HG03025 (cell line): ENCODE results near the gene HADH.
"Not testable (repeated sequence)": the region's sequence is repeated elsewhere in the genome, so short reads cannot be mapped to it uniquely, and the experiment has no call there.

ENCODE experiments used
- ATAC-seq: cut with Tn5 transposase; IDR thresholded peaks from one replicate; pipeline ENCODE4 v1.9.1; 2021; ENCODE audit warnings: mild to moderate bottlenecking, moderate library complexity; ENCODE audit not compliant: unreplicated experiment, low FRiP score

The HADH gene

GRCh38 chr4:107994894-107995293 is 5.2 kb downstream of the HADH start:
- ATAC-seq = no peak

- ATAC-seq = no peak
Measured at GRCh38 chr4:107996949-107997788, 7.5 kb downstream of the HADH start.

DNA sequence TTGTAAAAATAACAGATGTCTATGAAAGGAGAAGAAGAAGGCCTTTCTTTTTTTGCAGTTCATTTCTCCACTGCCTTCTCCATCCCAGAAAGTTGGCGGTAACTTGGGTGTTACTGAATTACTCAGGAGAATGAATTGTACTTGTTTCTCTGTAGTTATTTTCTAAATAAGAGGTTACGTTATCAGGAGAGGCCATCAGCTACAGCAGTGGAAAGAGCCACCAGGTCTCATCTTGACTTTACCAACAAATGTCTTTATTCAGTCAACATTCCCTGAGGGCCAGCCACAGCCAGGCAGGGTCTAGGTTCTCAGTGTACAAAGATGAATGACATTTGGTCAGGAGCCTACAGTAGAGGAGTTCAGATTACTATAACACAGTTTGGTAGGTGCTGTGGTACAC is 8.1 kb downstream of the HADH start:
- ATAC-seq = no peak

DNA sequence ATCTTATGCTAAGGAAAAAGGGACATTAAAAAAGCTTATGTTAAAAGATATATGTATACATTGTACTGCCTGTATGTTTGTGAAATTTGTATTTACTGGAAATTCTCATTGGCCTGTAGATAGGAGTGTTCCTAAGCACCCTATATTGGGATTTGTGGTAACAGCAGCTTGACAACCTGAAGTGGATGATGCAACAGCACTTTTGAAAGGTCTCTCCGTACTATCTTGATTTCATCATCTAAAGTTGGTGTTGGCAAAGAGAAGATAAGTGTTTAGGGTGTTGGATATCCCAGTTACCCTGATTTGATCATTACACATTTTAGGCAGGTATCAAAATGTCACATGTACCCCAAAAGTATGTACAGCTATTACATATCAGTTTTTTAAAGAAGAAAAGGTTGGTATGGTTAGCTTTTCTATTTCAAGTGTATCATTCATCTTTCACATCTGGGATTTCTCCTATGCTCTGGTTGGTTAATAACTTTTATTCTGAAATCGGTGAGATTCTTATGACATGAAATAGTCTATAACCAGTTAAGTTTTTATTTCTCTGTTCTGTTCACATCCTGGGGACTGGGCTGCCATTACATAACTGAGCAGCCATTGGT is 10.3 kb downstream of the HADH start:
- ATAC-seq = no peak

- ATAC-seq = no peak
Measured at GRCh38 chr4:108001540-108002135, 11.9 kb downstream of the HADH start.

DNA sequence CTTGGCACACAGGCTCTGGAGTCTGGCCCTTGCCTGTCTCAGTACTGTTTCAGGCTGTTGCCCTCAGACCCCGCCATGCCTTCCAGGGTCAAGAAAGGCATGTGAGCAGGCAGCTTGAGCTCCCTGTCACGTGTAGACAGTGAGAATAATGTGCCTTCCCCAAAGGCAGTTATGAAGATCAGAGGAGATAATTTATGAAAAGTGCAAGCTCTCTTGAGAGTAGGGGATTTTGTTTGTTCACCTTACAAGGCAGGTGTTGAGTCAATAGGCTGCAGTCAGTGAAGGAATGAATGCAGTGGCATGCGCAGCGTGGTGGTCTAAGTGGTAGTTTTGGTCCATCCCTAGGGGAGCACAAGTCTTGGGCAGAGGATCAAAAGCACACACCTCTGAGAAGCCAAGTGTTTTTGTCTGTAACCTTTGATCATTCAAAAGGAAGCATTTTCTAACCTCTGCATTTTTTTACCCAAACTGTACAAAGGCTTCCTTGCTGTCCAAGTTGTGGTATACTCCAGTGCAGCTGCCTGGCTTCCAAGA is 14.4 kb downstream of the HADH start:
- no peak for ATAC-seq

DNA sequence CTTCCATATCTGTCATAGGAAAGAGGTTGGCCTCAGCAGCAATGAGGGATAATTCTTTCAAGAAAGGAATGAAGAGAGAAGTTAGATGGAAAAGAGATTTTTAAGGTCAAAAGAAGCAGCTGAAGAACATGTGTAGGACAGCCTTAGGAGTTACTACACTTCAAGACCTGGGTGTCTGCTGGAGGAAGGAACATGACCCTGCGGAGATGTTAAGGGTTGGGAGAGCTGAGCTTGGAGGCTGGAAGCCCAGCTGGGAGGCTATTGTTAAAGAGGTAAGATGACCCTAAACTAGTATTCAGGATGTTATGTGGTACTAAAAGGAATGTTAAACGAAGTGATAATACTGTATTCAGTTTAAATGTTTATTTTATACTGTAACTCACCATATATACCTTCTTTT is 15.0 kb downstream of the HADH start:
- no peak for ATAC-seq

GRCh38 chr4:108005807-108006206 is 16.1 kb downstream of the HADH start:
- no peak for ATAC-seq

DNA sequence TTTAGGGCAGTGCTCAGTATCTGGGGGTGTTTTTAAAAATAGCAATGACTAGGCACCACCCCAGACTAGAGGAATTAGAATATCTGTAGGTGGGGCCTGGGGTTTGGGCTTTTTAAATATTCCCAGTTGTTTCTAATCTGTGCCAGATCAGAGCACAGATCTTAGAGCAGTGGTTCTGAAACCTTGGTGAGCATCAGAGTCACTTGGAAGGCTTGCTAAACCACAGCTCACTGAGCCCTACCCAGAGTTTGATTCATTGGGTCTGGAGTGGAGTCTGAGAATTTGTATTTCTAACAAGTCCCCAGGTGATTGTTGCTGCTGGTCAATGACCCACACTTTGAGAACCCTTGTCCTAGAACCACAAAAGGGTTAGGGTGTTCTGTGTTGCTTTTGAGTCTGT is 16.7 kb downstream of the HADH start:
- ATAC-seq = no peak

- ATAC-seq = no peak
Measured at GRCh38 chr4:108007984-108008383, 18.3 kb downstream of the HADH start.

- ATAC-seq = no peak
Measured at GRCh38 chr4:108008721-108009120, 19.0 kb downstream of the HADH start.

DNA sequence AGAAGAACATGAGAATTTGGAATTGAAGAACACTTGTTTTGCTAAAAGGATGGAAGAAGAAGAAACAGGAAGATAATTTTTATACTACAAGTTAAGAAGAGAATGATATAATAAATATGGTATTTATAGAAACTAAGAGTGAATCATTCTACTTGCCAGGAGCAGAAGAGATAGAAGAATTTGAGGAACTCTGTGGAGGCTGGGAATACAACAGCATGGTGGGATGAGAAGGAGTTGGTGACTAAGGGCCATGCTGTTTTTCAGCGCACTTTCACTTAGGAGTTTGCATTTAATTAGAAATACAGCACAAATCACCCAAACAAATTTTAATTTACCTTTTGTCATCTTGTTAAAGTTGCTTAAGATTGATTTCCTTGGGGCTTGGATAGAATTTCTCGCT is 20.5 kb downstream of the HADH start:
- ATAC-seq = no peak

- not testable (repeated sequence) for ATAC-seq
Measured at GRCh38 chr4:108012382-108012781, 22.7 kb downstream of the HADH start.

GRCh38 chr4:108013327-108013726 is 23.6 kb downstream of the HADH start:
- ATAC-seq = no peak

GRCh38 chr4:108013955-108014354 is 24.3 kb downstream of the HADH start:
- no peak for ATAC-seq

- no peak for ATAC-seq
Measured at GRCh38 chr4:108018040-108018883, 28.6 kb downstream of the HADH start.

GRCh38 chr4:108018884-108019187 is 29.1 kb downstream of the HADH start:
- no peak for ATAC-seq

- no peak for ATAC-seq
Measured at GRCh38 chr4:108024085-108024877, 34.6 kb downstream of the HADH start.

DNA sequence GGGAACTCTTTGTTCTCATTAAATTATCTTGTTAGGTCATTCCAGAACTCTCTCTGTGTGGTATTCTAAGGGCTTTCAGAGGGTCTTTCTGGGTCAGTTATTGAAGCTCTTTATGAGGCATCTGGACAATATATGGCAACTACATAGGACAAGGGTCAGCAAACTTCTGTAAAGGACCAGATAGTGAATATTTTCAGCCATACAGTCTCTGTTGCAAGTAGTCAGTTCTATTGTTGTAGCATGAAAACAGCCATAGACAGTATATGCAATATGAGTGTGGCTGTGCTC is 35.1 kb downstream of the HADH start:
- ATAC-seq = no peak

DNA sequence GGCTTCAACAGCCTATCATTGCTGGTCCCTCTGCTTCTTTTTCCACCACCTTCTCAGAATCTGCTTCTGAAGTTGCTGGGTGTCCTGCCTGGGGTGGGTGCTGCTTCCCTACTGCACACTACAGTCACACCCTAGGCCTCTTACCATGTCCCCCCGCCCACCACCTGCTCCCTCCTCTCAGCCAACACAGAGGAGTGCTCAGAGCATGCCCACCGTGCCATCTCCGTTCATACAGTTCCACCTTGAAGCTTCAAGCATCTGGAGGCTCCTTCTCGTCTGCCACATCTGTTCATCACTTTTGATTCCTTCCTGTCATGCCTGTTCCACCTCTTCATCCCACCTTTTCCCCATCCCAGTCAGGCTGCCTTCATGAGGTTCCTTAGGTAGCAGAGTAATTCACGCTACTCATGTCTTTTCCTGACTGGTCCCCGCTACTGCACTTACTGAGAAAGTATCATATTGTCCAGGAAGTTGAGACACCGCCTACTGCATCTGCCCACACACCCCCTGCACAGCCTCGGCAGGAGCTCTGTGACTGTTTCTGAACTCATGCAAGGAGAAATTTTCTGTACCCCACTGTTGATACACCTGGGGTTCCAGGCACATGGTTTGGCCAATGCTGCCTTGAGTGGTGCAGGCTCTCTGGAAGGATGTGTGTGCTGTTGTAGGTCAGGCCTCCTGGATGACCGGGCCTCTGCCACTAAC is 39.5 kb downstream of the HADH start:
- no peak for ATAC-seq
